ENCODE data around the gene GRID1.
"Not testable (repeated sequence)": the region's sequence is repeated elsewhere in the genome, so short reads cannot be mapped to it uniquely, and the experiment has no call there.

Gene GRID1

DNA sequence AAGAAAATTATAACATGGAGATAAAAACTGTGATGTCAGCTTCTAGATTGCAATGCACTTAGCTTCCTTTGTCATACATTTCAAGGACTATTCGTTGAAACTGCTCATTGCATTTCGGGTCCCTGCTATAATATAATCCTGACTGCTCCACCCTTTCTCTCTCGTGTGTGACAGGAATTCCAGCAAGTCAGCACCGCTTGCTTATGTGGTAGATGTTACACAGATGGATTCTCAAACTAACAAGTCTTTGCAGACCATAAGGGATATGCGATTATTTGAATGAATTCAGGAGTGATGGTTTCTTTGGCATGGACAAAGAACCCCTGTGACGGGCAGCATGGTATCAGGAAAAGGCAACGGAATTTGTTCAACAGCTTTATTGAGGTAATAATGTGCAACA is 184.0 kb downstream of the GRID1 start:
- H3K4me1 ChIP-seq (ENCODE audit: control insufficient read depth in 2 of 2, insufficient read depth in 2 of 2, low read length in 2 of 2): no peaks in the 10 kb centered on the region
- no peak overlapping the region for H3K9ac ChIP-seq (ENCODE audit: low read depth in 1 of 2, low read length in 2 of 2)
- no peaks in the 10 kb centered on the region for H3K9me3 ChIP-seq (ENCODE audit: control insufficient read depth in 2 of 2, low read length in 2 of 2)
- H3K36me3 ChIP-seq (ENCODE audit: control insufficient read depth in 2 of 2, insufficient read depth in 2 of 2, low read length in 2 of 2): no peaks in the 10 kb centered on the region
- no peak overlapping the region for H3K4me3 ChIP-seq (ENCODE audit: low read length in 2 of 2)
- no peaks in the 10 kb centered on the region for H3K27me3 ChIP-seq (ENCODE audit: control insufficient read depth in 2 of 2, insufficient read depth in 2 of 2, low read length in 2 of 2)
- H3K27ac ChIP-seq (ENCODE audit: low read depth in 2 of 2, low read length in 2 of 2): no peak overlapping the region

DNA sequence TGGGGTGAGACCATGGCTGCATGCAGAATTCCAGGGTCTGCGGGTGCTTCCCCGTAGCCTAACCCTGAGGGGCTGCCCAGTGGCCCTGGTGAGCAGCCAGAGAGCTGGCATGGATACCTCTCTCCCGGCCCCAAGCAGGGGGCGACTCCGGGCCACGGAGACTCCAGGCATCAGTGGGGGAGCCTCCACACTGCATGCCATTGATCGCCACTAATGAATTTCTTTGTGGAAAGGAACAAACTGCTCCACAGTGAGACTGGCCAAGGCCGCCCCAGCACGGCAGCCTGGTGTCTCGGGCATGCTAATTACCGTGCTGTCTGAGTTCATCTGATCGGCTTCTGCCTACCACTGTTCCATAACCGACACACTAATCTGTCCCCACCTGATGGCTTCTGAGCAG is 184.4 kb downstream of the GRID1 start:
- H3K9ac ChIP-seq (ENCODE audit: low read depth in 1 of 2, low read length in 2 of 2): no peak overlapping the region
- no peaks in the 10 kb centered on the region for H3K36me3 ChIP-seq (ENCODE audit: control insufficient read depth in 2 of 2, insufficient read depth in 2 of 2, low read length in 2 of 2)
- H3K4me1 ChIP-seq (ENCODE audit: control insufficient read depth in 2 of 2, insufficient read depth in 2 of 2, low read length in 2 of 2): no peaks in the 10 kb centered on the region
- H3K27me3 ChIP-seq (ENCODE audit: control insufficient read depth in 2 of 2, insufficient read depth in 2 of 2, low read length in 2 of 2): no peaks in the 10 kb centered on the region
- no peak overlapping the region for H3K4me3 ChIP-seq (ENCODE audit: low read length in 2 of 2)
- H3K27ac ChIP-seq (ENCODE audit: low read depth in 2 of 2, low read length in 2 of 2): no peak overlapping the region
- no peaks in the 10 kb centered on the region for H3K9me3 ChIP-seq (ENCODE audit: control insufficient read depth in 2 of 2, low read length in 2 of 2)

DNA sequence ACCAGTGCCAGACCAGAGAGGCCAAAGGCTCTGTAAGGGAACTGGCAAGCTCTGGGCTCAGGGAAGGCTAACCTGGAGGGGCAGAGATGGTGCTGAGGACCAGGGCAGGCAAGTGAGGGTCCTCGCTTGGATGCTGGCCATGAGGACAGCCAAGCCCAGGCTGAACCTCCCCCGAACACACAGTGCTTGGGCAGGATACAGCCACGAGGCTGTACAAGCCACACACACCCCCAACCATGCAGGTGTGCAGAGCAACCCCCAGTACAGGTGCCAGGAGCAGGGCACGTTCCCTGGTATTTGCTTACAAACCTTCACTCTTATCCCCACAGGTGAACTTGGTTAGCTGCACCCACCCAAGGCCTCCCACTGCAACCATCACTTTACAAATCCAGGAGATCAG is 185.7 kb downstream of the GRID1 start:
- no peak overlapping the region for H3K27ac ChIP-seq (ENCODE audit: low read depth in 2 of 2, low read length in 2 of 2)
- no peak overlapping the region for H3K9ac ChIP-seq (ENCODE audit: low read depth in 1 of 2, low read length in 2 of 2)
- H3K4me1 ChIP-seq (ENCODE audit: control insufficient read depth in 2 of 2, insufficient read depth in 2 of 2, low read length in 2 of 2): no peaks in the 10 kb centered on the region
- H3K27me3 ChIP-seq (ENCODE audit: control insufficient read depth in 2 of 2, insufficient read depth in 2 of 2, low read length in 2 of 2): no peaks in the 10 kb centered on the region
- H3K4me3 ChIP-seq (ENCODE audit: low read length in 2 of 2): no peak overlapping the region
- H3K36me3 ChIP-seq (ENCODE audit: control insufficient read depth in 2 of 2, insufficient read depth in 2 of 2, low read length in 2 of 2): no peaks in the 10 kb centered on the region
- H3K9me3 ChIP-seq (ENCODE audit: control insufficient read depth in 2 of 2, low read length in 2 of 2): no peaks in the 10 kb centered on the region

DNA sequence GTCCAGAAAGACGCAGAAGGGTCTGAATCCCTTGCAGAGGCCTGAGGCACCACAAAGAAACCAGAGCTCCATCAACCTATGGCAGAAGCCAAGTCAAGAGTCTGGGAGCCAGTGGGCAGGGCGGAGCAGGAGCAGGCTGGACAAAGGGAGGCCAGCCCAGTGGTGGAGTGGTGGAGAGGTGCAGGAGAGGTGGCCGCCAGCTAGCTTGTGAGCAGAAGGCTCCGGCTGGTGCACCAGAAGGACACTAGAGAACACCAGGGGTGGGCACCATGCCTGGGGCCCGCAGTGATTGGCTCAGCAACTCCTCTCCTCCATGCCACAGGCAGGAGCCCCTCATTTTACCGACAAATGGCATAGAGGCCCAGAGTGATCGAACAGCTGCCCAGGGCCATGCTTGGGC is 186.6 kb downstream of the GRID1 start:
- no peaks in the 10 kb centered on the region for H3K27me3 ChIP-seq (ENCODE audit: control insufficient read depth in 2 of 2, insufficient read depth in 2 of 2, low read length in 2 of 2)
- no peaks in the 10 kb centered on the region for H3K9me3 ChIP-seq (ENCODE audit: control insufficient read depth in 2 of 2, low read length in 2 of 2)
- H3K9ac ChIP-seq (ENCODE audit: low read depth in 1 of 2, low read length in 2 of 2): no peak overlapping the region
- H3K27ac ChIP-seq (ENCODE audit: low read depth in 2 of 2, low read length in 2 of 2): no peak overlapping the region
- no peaks in the 10 kb centered on the region for H3K36me3 ChIP-seq (ENCODE audit: control insufficient read depth in 2 of 2, insufficient read depth in 2 of 2, low read length in 2 of 2)
- no peak overlapping the region for H3K4me3 ChIP-seq (ENCODE audit: low read length in 2 of 2)
- no peaks in the 10 kb centered on the region for H3K4me1 ChIP-seq (ENCODE audit: control insufficient read depth in 2 of 2, insufficient read depth in 2 of 2, low read length in 2 of 2)

DNA sequence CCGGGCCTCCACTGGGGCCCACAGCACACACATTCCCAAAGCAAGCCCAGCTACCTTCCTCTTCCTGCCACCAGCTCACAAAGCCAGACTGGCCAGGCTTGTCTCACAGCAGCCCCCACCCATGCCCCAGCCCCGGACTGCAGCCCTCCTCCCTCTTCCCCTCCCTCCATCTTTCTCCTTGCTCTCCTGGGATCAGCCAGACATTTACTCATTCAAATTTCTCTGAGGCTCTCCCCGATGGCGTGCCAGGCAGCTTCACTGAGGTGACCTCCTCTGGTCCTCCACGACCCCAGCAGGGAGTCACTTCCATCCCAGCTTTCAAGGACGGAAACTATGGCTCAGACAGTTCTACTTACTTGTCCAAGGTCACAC is 187.5 kb downstream of the GRID1 start:
- H3K27ac ChIP-seq (ENCODE audit: low read depth in 2 of 2, low read length in 2 of 2): no peak overlapping the region
- H3K36me3 ChIP-seq (ENCODE audit: control insufficient read depth in 2 of 2, insufficient read depth in 2 of 2, low read length in 2 of 2): no peaks in the 10 kb centered on the region
- no peak overlapping the region for H3K9ac ChIP-seq (ENCODE audit: low read depth in 1 of 2, low read length in 2 of 2)
- no peaks in the 10 kb centered on the region for H3K4me1 ChIP-seq (ENCODE audit: control insufficient read depth in 2 of 2, insufficient read depth in 2 of 2, low read length in 2 of 2)
- H3K4me3 ChIP-seq (ENCODE audit: low read length in 2 of 2): no peak overlapping the region
- H3K27me3 ChIP-seq (ENCODE audit: control insufficient read depth in 2 of 2, insufficient read depth in 2 of 2, low read length in 2 of 2): no peaks in the 10 kb centered on the region
- H3K9me3 ChIP-seq (ENCODE audit: control insufficient read depth in 2 of 2, low read length in 2 of 2): no peaks in the 10 kb centered on the region

DNA sequence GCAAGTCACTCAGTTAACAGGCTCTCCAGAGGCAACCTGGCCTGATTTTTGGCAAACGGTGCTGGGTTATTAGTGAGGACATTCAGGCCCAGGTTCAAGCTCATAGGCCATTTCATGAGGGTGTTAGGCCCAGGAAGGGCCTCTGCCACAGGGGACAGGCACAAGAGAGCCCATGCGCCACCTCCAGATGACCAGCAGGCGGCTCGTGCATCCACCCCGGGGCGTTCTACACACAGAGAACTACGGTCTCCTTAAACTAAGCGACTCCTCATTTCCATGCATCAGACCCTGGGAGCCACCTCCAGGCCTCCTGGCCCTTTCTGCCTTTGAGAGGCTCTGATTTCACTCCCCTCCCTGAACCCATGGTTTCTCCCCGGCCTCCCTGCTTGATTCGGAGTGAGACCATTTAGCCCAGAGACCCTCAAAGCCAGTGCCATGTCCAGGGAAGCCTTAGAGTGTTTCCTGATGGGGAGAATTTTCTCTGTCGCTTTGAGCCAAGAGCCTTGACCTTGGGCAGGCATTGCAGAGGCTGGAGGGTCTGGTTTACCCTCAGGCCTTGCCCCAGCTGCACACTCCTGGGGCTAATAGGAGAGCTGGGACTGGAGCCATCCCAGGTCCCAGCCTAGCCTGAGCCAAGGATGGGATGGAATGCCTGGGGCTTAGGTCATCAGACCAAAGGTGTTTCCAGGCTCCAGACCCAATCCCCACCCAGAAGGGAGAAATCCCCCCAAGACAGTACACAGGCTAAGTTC is 188.0 kb downstream of the GRID1 start:
- no peaks in the 10 kb centered on the region for H3K9me3 ChIP-seq (ENCODE audit: control insufficient read depth in 2 of 2, low read length in 2 of 2)
- no peaks in the 10 kb centered on the region for H3K36me3 ChIP-seq (ENCODE audit: control insufficient read depth in 2 of 2, insufficient read depth in 2 of 2, low read length in 2 of 2)
- H3K9ac ChIP-seq (ENCODE audit: low read depth in 1 of 2, low read length in 2 of 2): no peak overlapping the region
- H3K27me3 ChIP-seq (ENCODE audit: control insufficient read depth in 2 of 2, insufficient read depth in 2 of 2, low read length in 2 of 2): no peaks in the 10 kb centered on the region
- no peak overlapping the region for H3K4me3 ChIP-seq (ENCODE audit: low read length in 2 of 2)
- H3K27ac ChIP-seq (ENCODE audit: low read depth in 2 of 2, low read length in 2 of 2): no peak overlapping the region
- H3K4me1 ChIP-seq (ENCODE audit: control insufficient read depth in 2 of 2, insufficient read depth in 2 of 2, low read length in 2 of 2): no peaks in the 10 kb centered on the region

DNA sequence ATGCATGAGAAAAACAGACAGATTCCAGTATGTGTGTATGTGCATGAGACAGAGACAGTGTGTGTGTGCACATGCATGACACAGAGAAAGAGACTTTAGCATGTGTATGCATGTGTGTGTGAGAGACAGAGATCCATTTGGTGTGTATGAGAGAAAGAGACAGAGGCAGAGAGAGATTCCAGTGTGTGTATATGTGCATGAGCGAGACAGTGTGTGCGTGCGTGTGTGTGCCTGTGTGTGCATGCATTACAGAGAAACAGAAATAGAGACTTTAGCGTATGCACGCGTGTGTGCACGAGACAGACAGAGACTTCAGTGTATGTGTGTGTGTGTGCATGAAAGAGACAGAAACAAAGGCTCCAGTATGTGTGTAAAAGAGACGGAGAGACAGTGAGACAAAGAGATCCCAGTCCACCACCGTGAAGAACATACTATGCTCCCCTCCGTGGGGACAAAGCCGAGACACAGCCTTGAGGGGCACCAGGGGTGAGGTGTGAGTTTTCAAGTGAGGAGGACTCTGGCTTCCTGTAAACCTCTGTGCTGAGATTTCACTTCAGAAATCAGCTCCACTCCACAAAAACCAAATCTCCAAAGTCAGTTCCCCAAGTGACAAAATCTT is 188.9 kb downstream of the GRID1 start:
- Histone ChIP-seq H3K9ac (ENCODE audit: low read depth in 1 of 2, low read length in 2 of 2) (no peak overlapping the region), H3K36me3 (ENCODE audit: control insufficient read depth in 2 of 2, insufficient read depth in 2 of 2, low read length in 2 of 2) (no peaks in the 10 kb centered on the region), H3K4me1 (ENCODE audit: control insufficient read depth in 2 of 2, insufficient read depth in 2 of 2, low read length in 2 of 2) (no peaks in the 10 kb centered on the region), H3K9me3 (ENCODE audit: control insufficient read depth in 2 of 2, low read length in 2 of 2) (no peaks in the 10 kb centered on the region), H3K27ac (ENCODE audit: low read depth in 2 of 2, low read length in 2 of 2) (no peak overlapping the region), H3K27me3 (ENCODE audit: control insufficient read depth in 2 of 2, insufficient read depth in 2 of 2, low read length in 2 of 2) (no peaks in the 10 kb centered on the region), H3K4me3 (ENCODE audit: low read length in 2 of 2) (no peak overlapping the region)

DNA sequence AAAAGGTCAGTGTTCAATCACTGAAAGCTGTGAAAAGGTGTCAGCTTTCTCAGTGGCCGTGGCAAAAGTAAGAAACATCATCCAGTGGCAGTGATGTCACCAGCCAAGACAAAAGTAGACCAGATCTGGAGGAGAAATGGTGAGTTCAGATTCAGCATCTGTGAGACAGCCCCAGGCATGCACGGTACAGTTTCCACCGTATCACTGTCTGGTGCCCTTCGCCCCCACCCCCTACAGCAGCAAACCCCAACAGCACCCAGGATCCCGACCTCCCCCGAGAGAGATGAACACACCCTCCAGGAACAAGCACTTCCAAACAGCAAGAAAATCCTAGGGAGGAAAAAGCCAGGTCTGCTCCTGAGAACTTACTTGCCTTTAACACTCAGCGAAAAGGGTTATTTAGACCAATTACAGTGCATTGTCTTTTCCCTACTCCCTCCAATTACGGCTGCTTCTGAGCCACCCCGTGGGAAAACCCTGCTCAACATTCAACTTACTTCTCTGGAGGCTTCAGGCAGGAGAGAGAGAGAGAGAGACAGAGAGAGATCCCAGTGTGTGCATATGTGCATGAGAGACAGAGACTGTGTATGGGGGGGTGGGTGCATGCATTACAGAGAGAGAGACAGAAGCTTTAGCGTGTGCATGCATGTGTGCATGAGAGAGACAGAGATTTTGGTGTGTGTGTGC is 189.6 kb downstream of the GRID1 start:
- Histone ChIP-seq H3K9ac (ENCODE audit: low read depth in 1 of 2, low read length in 2 of 2) (no peak overlapping the region), H3K36me3 (ENCODE audit: control insufficient read depth in 2 of 2, insufficient read depth in 2 of 2, low read length in 2 of 2) (no peaks in the 10 kb centered on the region), H3K9me3 (ENCODE audit: control insufficient read depth in 2 of 2, low read length in 2 of 2) (no peaks in the 10 kb centered on the region), H3K27me3 (ENCODE audit: control insufficient read depth in 2 of 2, insufficient read depth in 2 of 2, low read length in 2 of 2) (no peaks in the 10 kb centered on the region), H3K4me1 (ENCODE audit: control insufficient read depth in 2 of 2, insufficient read depth in 2 of 2, low read length in 2 of 2) (no peaks in the 10 kb centered on the region), H3K4me3 (ENCODE audit: low read length in 2 of 2) (no peak overlapping the region), H3K27ac (ENCODE audit: low read depth in 2 of 2, low read length in 2 of 2) (no peak overlapping the region)

DNA sequence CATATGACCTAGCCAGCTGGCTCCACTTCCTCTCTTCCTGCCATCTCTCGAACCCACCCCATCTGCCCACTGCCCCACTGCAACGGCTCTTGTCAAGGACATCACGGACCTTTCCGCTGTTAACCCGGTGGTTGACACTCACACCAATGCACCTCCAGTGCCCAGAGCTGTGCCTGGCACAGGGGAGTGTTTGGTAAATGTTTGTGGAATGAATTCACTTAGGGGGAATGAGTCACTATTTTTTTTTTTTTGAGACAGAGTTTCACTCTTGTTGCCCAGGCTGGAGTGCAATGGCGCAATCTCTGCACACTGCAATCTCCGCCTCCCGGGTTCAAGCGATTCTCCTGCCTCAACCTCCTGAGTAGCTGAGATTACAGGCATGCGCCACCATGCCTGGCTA is 191.1 kb downstream of the GRID1 start:
- not testable (repeated sequence) for H3K4me1 ChIP-seq (ENCODE audit: control insufficient read depth in 2 of 2, insufficient read depth in 2 of 2, low read length in 2 of 2); H3K4me3 ChIP-seq (ENCODE audit: low read length in 2 of 2); H3K27me3 ChIP-seq (ENCODE audit: control insufficient read depth in 2 of 2, insufficient read depth in 2 of 2, low read length in 2 of 2); H3K9ac ChIP-seq (ENCODE audit: low read depth in 1 of 2, low read length in 2 of 2); H3K9me3 ChIP-seq (ENCODE audit: control insufficient read depth in 2 of 2, low read length in 2 of 2); H3K36me3 ChIP-seq (ENCODE audit: control insufficient read depth in 2 of 2, insufficient read depth in 2 of 2, low read length in 2 of 2); H3K27ac ChIP-seq (ENCODE audit: low read depth in 2 of 2, low read length in 2 of 2)

DNA sequence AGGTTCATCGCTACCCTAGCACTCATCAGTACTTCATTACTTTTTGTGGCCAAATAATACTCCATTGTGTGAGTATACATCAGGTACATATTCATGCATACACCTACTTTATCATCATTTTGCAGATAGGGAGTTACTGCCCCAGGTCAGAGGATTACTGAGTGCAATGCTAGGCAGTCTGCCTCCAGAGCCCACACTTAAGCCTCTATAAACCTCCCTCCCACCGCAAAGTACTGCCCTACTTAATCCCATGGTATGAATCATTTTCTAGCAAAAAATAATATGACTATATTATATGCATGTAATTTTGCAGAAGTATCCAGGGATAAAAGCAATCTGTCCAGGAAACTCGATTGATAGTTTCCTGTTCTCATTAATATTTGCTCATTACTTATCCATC is 194.3 kb downstream of the GRID1 start:
- no peak overlapping the region for H3K9ac ChIP-seq (ENCODE audit: low read depth in 1 of 2, low read length in 2 of 2)
- H3K4me3 ChIP-seq (ENCODE audit: low read length in 2 of 2): no peak overlapping the region
- H3K4me1 ChIP-seq (ENCODE audit: control insufficient read depth in 2 of 2, insufficient read depth in 2 of 2, low read length in 2 of 2): no peaks in the 10 kb centered on the region
- H3K27me3 ChIP-seq (ENCODE audit: control insufficient read depth in 2 of 2, insufficient read depth in 2 of 2, low read length in 2 of 2): no peaks in the 10 kb centered on the region
- H3K9me3 ChIP-seq (ENCODE audit: control insufficient read depth in 2 of 2, low read length in 2 of 2): no peaks in the 10 kb centered on the region
- H3K27ac ChIP-seq (ENCODE audit: low read depth in 2 of 2, low read length in 2 of 2): no peak overlapping the region
- no peaks in the 10 kb centered on the region for H3K36me3 ChIP-seq (ENCODE audit: control insufficient read depth in 2 of 2, insufficient read depth in 2 of 2, low read length in 2 of 2)
